ENCODE measurements around the gene TTC32. TPM values are rescaled to one million over a fixed set of nuclear protein-coding genes. Genes with fewer than 3 reads are reported as not detected.

The TTC32 gene
- total and polyA plus RNA-seq, 2 donors from 2014 or later, result 8.6 to 17.7 TPM

- H3K4me3 ChIP-seq (ENCODE audit: low read length in 3 of 3), result no peak overlapping the region
- FAIRE-seq, result no peak
- no peaks in the 10 kb centered on the region for H3K27me3 ChIP-seq (ENCODE audit: control insufficient read depth, insufficient read depth, low read length)
- H3K4me1 ChIP-seq (ENCODE audit: control insufficient read depth in 2 of 3, insufficient read depth in 2 of 3, low read depth in 1 of 3, low read length in 3 of 3), result peaks cover 0 to 7% (median 3%) of the 10 kb centered on the region in 3 donors
- TF ChIP-seq, protein P1, sequence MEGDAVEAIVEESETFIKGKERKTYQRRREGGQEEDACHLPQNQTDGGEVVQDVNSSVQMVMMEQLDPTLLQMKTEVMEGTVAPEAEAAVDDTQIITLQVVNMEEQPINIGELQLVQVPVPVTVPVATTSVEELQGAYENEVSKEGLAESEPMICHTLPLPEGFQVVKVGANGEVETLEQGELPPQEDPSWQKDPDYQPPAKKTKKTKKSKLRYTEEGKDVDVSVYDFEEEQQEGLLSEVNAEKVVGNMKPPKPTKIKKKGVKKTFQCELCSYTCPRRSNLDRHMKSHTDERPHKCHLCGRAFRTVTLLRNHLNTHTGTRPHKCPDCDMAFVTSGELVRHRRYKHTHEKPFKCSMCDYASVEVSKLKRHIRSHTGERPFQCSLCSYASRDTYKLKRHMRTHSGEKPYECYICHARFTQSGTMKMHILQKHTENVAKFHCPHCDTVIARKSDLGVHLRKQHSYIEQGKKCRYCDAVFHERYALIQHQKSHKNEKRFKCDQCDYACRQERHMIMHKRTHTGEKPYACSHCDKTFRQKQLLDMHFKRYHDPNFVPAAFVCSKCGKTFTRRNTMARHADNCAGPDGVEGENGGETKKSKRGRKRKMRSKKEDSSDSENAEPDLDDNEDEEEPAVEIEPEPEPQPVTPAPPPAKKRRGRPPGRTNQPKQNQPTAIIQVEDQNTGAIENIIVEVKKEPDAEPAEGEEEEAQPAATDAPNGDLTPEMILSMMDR (IDR thresholded peaks at IDR 0.05; ENCODE audit: borderline replicate concordance, extremely low read depth, insufficient read depth), result no peak
- H3K9me3 ChIP-seq (ENCODE audit: control insufficient read depth in 2 of 3, insufficient read depth in 1 of 3, low read length in 3 of 3), result no peaks in the 10 kb centered on the region
- H3K36me3 ChIP-seq (ENCODE audit: control insufficient read depth in 2 of 3, insufficient read depth in 3 of 3, low read length in 3 of 3), result no peaks in the 10 kb centered on the region
- H3K27ac ChIP-seq (ENCODE audit: low read depth in 2 of 2, low read length in 2 of 2), result no peak overlapping the region
- DNase-seq, result no peak
- no peak overlapping the region for H3K9ac ChIP-seq (ENCODE audit: low read length in 3 of 3)
- intact Hi-C loops (cut with DNase I), result no loop called here
These were observed 50.6 kb downstream of the TTC32 start for GRCh38 chr2:19851116-19851695.

DNA sequence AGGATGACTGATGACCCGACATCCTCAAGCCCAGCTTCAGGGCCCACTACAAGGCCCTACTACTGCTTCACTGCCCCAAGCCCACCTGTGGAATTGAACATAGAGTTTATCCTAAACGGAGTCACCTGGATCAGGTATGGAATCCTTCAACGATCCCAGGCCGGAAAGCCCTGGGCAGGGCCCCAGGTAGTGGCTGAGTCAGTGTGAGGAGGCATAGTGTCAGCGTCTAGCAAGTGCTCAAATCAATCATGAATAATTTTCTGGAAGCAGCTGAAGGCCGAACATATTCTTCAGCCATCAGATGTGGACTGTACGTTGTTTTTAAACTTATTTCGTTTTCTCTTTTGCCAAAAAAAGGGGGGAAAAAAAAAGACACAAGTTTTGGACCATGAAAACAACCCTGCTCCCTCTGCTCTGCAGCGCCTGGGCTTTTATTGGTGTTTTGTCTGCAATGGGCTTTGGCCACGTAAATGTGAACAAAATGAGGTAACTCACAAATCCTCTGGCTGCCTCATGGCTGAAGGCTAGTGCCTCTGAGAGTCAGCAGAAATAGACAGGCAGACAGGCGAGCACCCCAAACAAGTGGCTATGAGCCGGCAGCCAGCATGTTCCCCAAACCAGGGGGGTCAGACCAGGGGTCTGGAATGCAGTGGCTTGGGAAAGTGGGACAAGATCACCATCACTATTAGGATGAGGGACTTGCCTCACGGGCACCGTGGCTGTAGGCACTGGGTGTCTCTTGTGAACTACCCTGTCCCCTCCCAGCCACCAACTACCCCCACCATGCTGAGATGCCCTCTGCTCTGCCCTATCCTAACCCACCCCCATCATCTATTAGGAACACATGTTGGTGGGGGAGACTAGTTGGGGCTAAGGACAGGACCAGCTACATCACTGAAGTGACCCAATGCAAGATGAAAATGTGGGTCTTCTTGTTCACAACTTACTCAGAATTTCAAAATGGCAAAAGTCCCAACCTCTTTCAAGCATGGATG lies 51.4 kb downstream of the TTC32 start:
- H3K27me3 ChIP-seq (ENCODE audit: control insufficient read depth, insufficient read depth, low read length), result no peaks in the 10 kb centered on the region
- H3K4me3 ChIP-seq (ENCODE audit: low read length in 3 of 3), result no peak overlapping the region
- H3K36me3 ChIP-seq (ENCODE audit: control insufficient read depth in 2 of 3, insufficient read depth in 3 of 3, low read length in 3 of 3), result no peaks in the 10 kb centered on the region
- TF ChIP-seq, protein P1 (IDR thresholded peaks at IDR 0.05; ENCODE audit: borderline replicate concordance, extremely low read depth, insufficient read depth), result no peak
- intact Hi-C loops (cut with DNase I), result no loop called here
- DNase-seq (no peak), FAIRE-seq (no peak)
- no peaks in the 10 kb centered on the region for H3K9me3 ChIP-seq (ENCODE audit: control insufficient read depth in 2 of 3, insufficient read depth in 1 of 3, low read length in 3 of 3)
- no peak overlapping the region for H3K27ac ChIP-seq (ENCODE audit: low read depth in 2 of 2, low read length in 2 of 2)
- peaks cover 0 to 6% (median 0%) of the 10 kb centered on the region in 3 donors for H3K4me1 ChIP-seq (ENCODE audit: control insufficient read depth in 2 of 3, insufficient read depth in 2 of 3, low read depth in 1 of 3, low read length in 3 of 3)
- no peak overlapping the region for H3K9ac ChIP-seq (ENCODE audit: low read length in 3 of 3)

GRCh38 chr2:19848952-19849351 lies 52.8 kb downstream of the TTC32 start:
- H3K9me3 ChIP-seq (ENCODE audit: control insufficient read depth in 2 of 3, insufficient read depth in 1 of 3, low read length in 3 of 3), result no peaks in the 10 kb centered on the region
- no peaks in the 10 kb centered on the region for H3K4me1 ChIP-seq (ENCODE audit: control insufficient read depth in 2 of 3, insufficient read depth in 2 of 3, low read depth in 1 of 3, low read length in 3 of 3)
- FAIRE-seq (no peak), DNase-seq (no peak)
- intact Hi-C loops (cut with DNase I), result no loop called here
- no peak overlapping the region for H3K27ac ChIP-seq (ENCODE audit: low read depth in 2 of 2, low read length in 2 of 2)
- no peaks in the 10 kb centered on the region for H3K36me3 ChIP-seq (ENCODE audit: control insufficient read depth in 2 of 3, insufficient read depth in 3 of 3, low read length in 3 of 3)
- no peak overlapping the region for H3K4me3 ChIP-seq (ENCODE audit: low read length in 3 of 3)
- TF ChIP-seq, protein P1 (IDR thresholded peaks at IDR 0.05; ENCODE audit: borderline replicate concordance, extremely low read depth, insufficient read depth), result no peak
- no peak overlapping the region for H3K9ac ChIP-seq (ENCODE audit: low read length in 3 of 3)
- H3K27me3 ChIP-seq (ENCODE audit: control insufficient read depth, insufficient read depth, low read length), result no peaks in the 10 kb centered on the region

All from kidney (tissue), 14 donors.